GM10248 (cell line): ENCODE data around the gene ZNF106.

Experiments
- CTCF ChIA-PET: fragments of 300-600 bp; sonication (Branson Sonifier 250); formaldehyde crosslinking; extraction: SDS; loops from one replicate; lab custom pipeline; 2021; ENCODE audit warnings: antibody characterized with exemption; lab: Yijun Ruan, JAX
- POLR2A ChIA-PET: fragments of 350-650 bp; sonication (Branson Sonifier 250); formaldehyde crosslinking; extraction: SDS; loops from one replicate; lab custom pipeline; 2020; ENCODE audit warnings: antibody characterized with exemption; lab: Yijun Ruan, JAX
- DNase-seq: peaks from one replicate; pipeline ENCODE4 v3.0.0; 2012; ENCODE audit errors: extremely low spot score
- TF ChIP-seq, protein P1 (sequence below): IDR thresholded peaks from 2 replicates; pipeline ENCODE4 v1.5.1; 2012; ENCODE audit warnings: mild to moderate bottlenecking, low read depth; ENCODE audit errors: extremely low read depth, missing control alignments, control extremely low read depth

The ZNF106 gene

DNA sequence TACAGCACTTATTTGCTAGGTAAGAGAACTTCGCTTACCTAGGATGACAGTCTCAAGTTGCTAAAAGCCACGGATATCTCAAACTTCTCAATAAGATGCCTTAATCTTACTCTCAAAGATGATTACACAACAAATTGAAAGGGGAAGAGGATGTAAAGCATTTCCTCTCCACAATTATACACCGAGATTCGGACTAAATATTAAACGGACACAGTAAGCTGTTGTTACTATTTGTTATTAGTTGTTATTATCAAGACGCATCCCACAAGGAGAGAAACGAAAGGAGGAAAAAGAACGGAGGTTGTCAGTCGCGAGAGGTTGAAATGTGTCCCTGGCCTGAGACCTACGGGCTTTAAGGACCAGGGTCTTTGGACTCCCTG is 660 bp downstream of the ZNF106 start:
- ChIA-PET CTCF (interaction anchor here (1.2 to 2.0 kb wide), 7 partner anchors 9 to 115 kb away, joined by 3 to 11 read pairs (median 5); no protein-coding TSS in a partner anchor), POLR2A (interaction anchor here (1.0 kb wide), 1 partner anchor 68 kb away, joined by 5 read pairs; no protein-coding TSS in a partner anchor)
- peak; percentile 36 for DNase-seq
- TF ChIP-seq, protein P1, sequence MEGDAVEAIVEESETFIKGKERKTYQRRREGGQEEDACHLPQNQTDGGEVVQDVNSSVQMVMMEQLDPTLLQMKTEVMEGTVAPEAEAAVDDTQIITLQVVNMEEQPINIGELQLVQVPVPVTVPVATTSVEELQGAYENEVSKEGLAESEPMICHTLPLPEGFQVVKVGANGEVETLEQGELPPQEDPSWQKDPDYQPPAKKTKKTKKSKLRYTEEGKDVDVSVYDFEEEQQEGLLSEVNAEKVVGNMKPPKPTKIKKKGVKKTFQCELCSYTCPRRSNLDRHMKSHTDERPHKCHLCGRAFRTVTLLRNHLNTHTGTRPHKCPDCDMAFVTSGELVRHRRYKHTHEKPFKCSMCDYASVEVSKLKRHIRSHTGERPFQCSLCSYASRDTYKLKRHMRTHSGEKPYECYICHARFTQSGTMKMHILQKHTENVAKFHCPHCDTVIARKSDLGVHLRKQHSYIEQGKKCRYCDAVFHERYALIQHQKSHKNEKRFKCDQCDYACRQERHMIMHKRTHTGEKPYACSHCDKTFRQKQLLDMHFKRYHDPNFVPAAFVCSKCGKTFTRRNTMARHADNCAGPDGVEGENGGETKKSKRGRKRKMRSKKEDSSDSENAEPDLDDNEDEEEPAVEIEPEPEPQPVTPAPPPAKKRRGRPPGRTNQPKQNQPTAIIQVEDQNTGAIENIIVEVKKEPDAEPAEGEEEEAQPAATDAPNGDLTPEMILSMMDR, result no peak

DNA sequence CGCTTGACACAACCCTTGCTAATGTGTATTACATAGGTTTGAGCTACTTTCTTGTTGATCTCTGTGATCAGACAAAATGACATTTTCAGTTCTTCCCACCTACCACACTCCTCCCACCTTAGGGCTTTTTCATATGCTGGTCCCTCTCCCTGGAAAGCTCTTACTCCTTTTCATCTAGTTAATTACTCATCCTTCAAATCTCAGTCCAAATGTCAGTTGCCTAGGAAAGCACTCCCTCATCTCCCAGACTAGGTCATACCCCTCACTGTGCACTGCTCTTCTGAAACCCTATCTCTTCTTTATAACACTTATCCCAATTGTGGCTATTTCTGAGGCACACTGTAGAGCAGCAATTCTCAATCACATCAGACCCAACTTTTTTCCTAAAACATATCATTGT is 7.3 kb downstream of the ZNF106 start:
- TF ChIP-seq, protein P1, result no peak
- DNase-seq, result no peak
- ChIA-PET CTCF (interaction anchor here (1.3 to 6.9 kb wide), 4 partner anchors 9 to 64 kb away, joined by 3 to 35 read pairs (median 4); partner anchors contain the start of genes HAUS2 and LRRC57), POLR2A (no interaction called here)

DNA sequence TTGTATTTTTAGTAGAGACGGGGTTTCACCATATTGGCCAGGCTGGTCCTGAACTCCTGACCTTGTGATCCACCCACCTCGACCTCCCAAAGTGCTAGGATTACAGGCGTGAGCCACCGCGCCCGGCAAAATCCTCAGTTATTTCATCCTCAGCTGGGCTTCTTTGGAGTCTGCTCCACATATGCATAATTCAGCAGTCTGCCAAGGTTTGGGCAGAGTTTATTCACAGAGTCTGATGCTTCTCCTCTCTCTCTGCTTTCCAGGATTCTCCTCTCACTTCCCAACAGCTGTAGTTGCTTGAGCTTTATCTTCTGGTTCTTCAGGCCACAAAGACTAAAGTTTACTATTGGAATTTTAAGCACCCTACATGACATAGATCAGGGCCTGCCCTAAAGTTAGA is 8.2 kb downstream of the ZNF106 start:
- ChIA-PET CTCF (interaction anchor here (2.3 kb wide), 1 partner anchor 8 kb away, joined by 6 read pairs; no protein-coding TSS in a partner anchor), POLR2A (no interaction called here)
- TF ChIP-seq, protein P1, result no peak
- DNase-seq, result no peak

DNA sequence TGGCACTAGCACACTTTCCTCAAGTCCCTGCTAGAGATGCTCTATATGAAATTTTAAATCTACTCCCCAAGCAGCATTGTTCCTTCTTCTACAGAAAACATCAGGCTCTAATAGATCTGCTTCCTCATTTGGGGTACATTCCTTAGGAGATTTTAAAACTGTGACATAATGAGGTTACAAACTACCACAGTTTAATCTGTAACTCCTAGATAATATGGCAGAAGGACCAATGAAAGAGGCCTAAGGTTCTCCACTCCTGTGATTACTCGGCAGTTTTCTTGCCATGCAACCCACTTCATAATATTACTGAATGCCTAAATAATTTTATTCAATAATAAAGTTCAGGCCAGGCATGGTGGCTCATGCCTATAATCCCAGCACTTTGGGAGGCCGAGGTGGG is 16.1 kb downstream of the ZNF106 start:
- CTCF ChIA-PET, result interaction anchor here (1.5 to 1.7 kb wide), 4 partner anchors 8 to 111 kb away, joined by 3 to 6 read pairs (median 5); no protein-coding TSS in a partner anchor
- no peak for DNase-seq

DNA sequence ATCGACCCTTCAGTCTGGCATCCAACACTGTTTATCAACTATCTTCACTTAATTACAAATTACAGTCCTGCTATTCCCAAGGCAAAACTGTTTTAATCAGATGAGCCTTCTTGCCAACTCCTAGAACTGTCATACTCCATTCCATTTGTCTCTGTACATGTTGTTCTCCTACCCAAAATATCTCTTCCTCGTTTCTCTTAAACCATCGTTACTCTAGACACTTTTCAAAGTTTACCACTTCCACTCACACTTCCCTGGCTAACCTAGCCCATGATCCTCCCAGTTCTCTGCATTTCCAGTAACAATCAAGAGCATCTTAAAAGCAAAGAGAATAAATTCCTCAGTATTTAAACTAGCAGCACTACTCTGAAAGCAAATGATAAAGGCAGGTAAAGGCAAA is 19.9 kb downstream of the ZNF106 start:
- TF ChIP-seq, protein P1, result no peak
- no peak for DNase-seq
- POLR2A ChIA-PET, result interaction anchor here (0.6 kb wide), 1 partner anchor 37 kb away, joined by 4 read pairs; no protein-coding TSS in a partner anchor
- CTCF ChIA-PET, result interaction anchor here (0.7 to 2.3 kb wide), 10 partner anchors 9 to 401 kb away, joined by 3 to 35 read pairs (median 3); no protein-coding TSS in a partner anchor

More for the DNA sequence above, 16.1 kb downstream of the ZNF106 start:
- TF ChIP-seq, protein P1, result no peak
- POLR2A ChIA-PET, result no interaction called here

DNA sequence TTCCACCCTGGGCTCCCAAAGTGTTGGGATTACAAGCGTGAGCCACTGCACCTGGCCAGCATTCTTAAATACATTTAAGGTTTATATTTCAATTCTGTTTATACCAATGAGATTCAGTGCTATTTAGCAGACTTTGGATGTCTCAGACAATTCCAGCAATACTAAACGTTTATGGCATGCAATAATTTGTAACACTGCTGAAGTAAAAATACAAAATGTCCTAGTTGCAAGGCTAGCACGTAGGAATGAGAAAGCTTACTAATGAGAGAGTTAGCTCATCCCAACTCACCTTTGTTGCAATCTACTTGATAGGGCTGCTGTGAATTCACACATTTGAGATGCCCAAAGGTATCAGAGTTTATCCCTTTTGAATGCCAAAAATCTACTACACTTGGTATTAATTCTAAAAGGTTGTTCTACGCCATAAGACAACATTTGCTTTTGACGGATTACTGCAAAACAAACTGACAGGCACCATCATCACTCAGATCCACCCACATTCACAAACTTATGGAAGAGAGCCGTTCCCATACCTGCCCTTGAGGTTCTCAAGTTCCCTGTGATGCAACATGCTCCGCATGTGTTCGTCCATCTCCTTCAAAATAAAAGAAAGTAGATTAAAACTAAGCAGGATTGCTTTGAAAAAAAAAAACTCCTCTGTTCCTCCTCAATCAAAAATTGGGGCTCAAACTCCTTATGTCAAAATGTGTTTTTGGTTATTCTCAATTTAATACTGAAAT is 25.3 kb downstream of the ZNF106 start:
- CTCF ChIA-PET, result interaction anchor here (1.3 to 1.5 kb wide), 2 partner anchors 19 to 186 kb away, joined by 3 to 4 read pairs; no protein-coding TSS in a partner anchor

More for the DNA sequence above, 25.3 kb downstream of the ZNF106 start:
- no peak for DNase-seq
- POLR2A ChIA-PET, result no interaction called here
- TF ChIP-seq, protein P1, result no peak
